Caco-2 (cell line): ENCODE data around the gene IP6K2. TPM values are rescaled to one million over a fixed set of nuclear protein-coding genes. Genes with fewer than 3 reads are reported as not detected.
A peak's percentile ranks its signal among the peaks of the same experiment; 100 is the strongest.

ENCODE experiments used
- BruUV-seq: library from RNA; stranded (reverse); fragments of 400-500 nt; replicated peaks from 2 replicates; lab custom pipeline; 2021; lab: Mats Ljungman, UMichigan
- CTCF ChIA-PET: fragments of 300-600 bp; sonication (Branson Sonifier 250); formaldehyde crosslinking; loops from one replicate; lab custom pipeline; 2022; ENCODE audit warnings: antibody characterized with exemption; lab: Charles Lee
- POLR2A ChIA-PET: fragments of 300-600 bp; sonication (Branson Sonifier 250); formaldehyde crosslinking; loops from one replicate; lab custom pipeline; 2022; ENCODE audit warnings: antibody characterized with exemption; lab: Charles Lee
- DNase-seq, 2 experiments: peaks; one replicate each; pipeline versions ENCODE4 v3.0.0 to v3.0.0-alpha.2; 2020 to 2022
- H3K27me3 ChIP-seq: replicated peaks from 2 replicates; pipeline ENCODE4 v1.6.0; 2011; ENCODE audit warnings: low read length; ENCODE audit not compliant: control insufficient read depth, insufficient read depth
- H3K36me3 ChIP-seq: 2 replicates; pipeline ENCODE4 v1.5.1; 2011; ENCODE audit warnings: low read length; ENCODE audit not compliant: control insufficient read depth, insufficient read depth
- H3K4me1 ChIP-seq: fragments of 250-450 bp; sonication (Bioruptor Pico); 2 replicates; pipeline ENCODE4 v1.5.1; 2020; ENCODE audit warnings: mild to moderate bottlenecking
- H3K4me3 ChIP-seq: 2 replicates; pipeline ENCODE4 v1.5.1; 2011; ENCODE audit warnings: low read depth, mild to moderate bottlenecking, control low read depth, low read length
- H3K9me3 ChIP-seq: fragments of 250-450 bp; sonication (Bioruptor Pico); 2 replicates; pipeline ENCODE4 v1.5.1; 2020; ENCODE audit warnings: mild to moderate bottlenecking, moderate library complexity
- H3K27ac Mint-ChIP-seq: one replicate; pipeline ENCODE4 v1.8.0; 2022; ENCODE audit warnings: mixed read lengths; ENCODE audit not compliant: unreplicated experiment
- H3K27me3 Mint-ChIP-seq: one replicate; pipeline ENCODE4 v1.8.0; 2022; ENCODE audit warnings: mixed read lengths; ENCODE audit not compliant: insufficient read depth, unreplicated experiment
- H3K36me3 Mint-ChIP-seq: one replicate; pipeline ENCODE4 v1.8.0; 2022; ENCODE audit warnings: mild to moderate bottlenecking, mixed read lengths; ENCODE audit not compliant: insufficient read depth, unreplicated experiment
- H3K4me1 Mint-ChIP-seq: one replicate; pipeline ENCODE4 v1.8.0; 2022; ENCODE audit warnings: low read depth, mixed read lengths; ENCODE audit not compliant: unreplicated experiment
- H3K4me3 Mint-ChIP-seq: one replicate; pipeline ENCODE4 v1.8.0; 2022; ENCODE audit warnings: mild to moderate bottlenecking, moderate library complexity, mixed read lengths; ENCODE audit not compliant: unreplicated experiment
- H3K9me3 Mint-ChIP-seq: one replicate; pipeline ENCODE4 v1.8.0; 2022; ENCODE audit warnings: mixed read lengths; ENCODE audit not compliant: unreplicated experiment
- CTCF ChIP-seq, 2 experiments: fragments of 200-600 bp in 1 of 2; IDR thresholded peaks; 1 replicate in 1 of 2; 2 replicates in 1 of 2; pipeline versions ENCODE4 v1.5.1 to v1.8.0; 2011 to 2022; ENCODE audit warnings: antibody characterized with exemption in 1 of 2, control low read depth in 1 of 2, inconsistent platforms in 1 of 2, low read depth in 1 of 2, low read length in 1 of 2, mild to moderate bottlenecking in 1 of 2, moderate library complexity in 1 of 2; ENCODE audit not compliant: insufficient read depth in 1 of 2, severe bottlenecking in 1 of 2, unreplicated experiment in 1 of 2
- intact Hi-C: fragments of 100-400 bp; cut with micrococcal nuclease; formaldehyde crosslinking; loops from one replicate; pipeline ENCODE4 v1.10.0; 2022; ENCODE audit not compliant: unreplicated experiment
- total RNA-seq: library from RNA; stranded (reverse); gene quantifications from 2 replicates; pipeline ENCODE4 v1.2.3, GENCODE V29; 2022

Gene IP6K2
- total RNA-seq, 1 experiment from 2014 or later: 91.7 TPM

GRCh38 chr3:48688032-48688736, 28.8 kb downstream of the IP6K2 start:
- Mint-ChIP-seq H3K9me3 (no peaks in the 10 kb centered on the region), H3K36me3 (peaks cover 87% of the 10 kb centered on the region), H3K27ac (no peak overlapping the region), H3K4me3 (no peak overlapping the region), H3K4me1 (peaks cover 14% of the 10 kb centered on the region), H3K27me3 (no peaks in the 10 kb centered on the region)
- DNase-seq: no peak
- H3K9me3 ChIP-seq: no peaks in the 10 kb centered on the region
- H3K4me3 ChIP-seq: no peak overlapping the region
- ChIA-PET CTCF (interaction anchor here (1.4 kb wide), 1 partner anchor 24 kb away, joined by 5 read pairs; no protein-coding TSS in a partner anchor), POLR2A (no interaction called here)
- intact Hi-C loops: loop anchor here (10.0 kb wide), 1 partner anchor 267 kb away; no protein-coding TSS in a partner anchor
- peaks cover 7% of the 10 kb centered on the region for H3K4me1 ChIP-seq
- no peaks in the 10 kb centered on the region for H3K27me3 ChIP-seq
- no peak for TF ChIP-seq CTCF (IDR thresholded peaks at IDR 0.05; ENCODE audit: insufficient read depth in 1 of 2, low read depth in 1 of 2, low read length in 1 of 2, severe bottlenecking in 1 of 2, unreplicated experiment in 1 of 2)
- H3K36me3 ChIP-seq: peaks cover 6% of the 10 kb centered on the region
- no TSS peak for BruUV-seq

- POLR2A ChIA-PET: interaction anchor here (1.8 kb wide), 1 partner anchor 23 kb away, joined by 14 read pairs; the partner anchor contains the start of gene CELSR3
- Mint-ChIP-seq H3K36me3 (peaks cover 83% of the 10 kb centered on the region), H3K27ac (no peak overlapping the region), H3K4me1 (peaks cover 14% of the 10 kb centered on the region), H3K27me3 (no peaks in the 10 kb centered on the region), H3K4me3 (no peak overlapping the region), H3K9me3 (no peaks in the 10 kb centered on the region)
- Histone ChIP-seq H3K4me1 (peaks cover 7% of the 10 kb centered on the region), H3K36me3 (peaks cover 8% of the 10 kb centered on the region), H3K27me3 (no peaks in the 10 kb centered on the region), H3K4me3 (no peak overlapping the region), H3K9me3 (no peaks in the 10 kb centered on the region)
- intact Hi-C loops: loop anchor here (10.0 kb wide), 1 partner anchor 268 kb away; no protein-coding TSS in a partner anchor
- no TSS peak for BruUV-seq
- CTCF ChIA-PET: interaction anchor here (1.1 to 2.0 kb wide), 2 partner anchors 11 to 78 kb away, joined by 3 to 18 read pairs; no protein-coding TSS in a partner anchor
- TF ChIP-seq CTCF (IDR thresholded peaks at IDR 0.05; ENCODE audit: insufficient read depth in 1 of 2, low read depth in 1 of 2, low read length in 1 of 2, severe bottlenecking in 1 of 2, unreplicated experiment in 1 of 2): no peak
- DNase-seq: no peak
Observed at GRCh38 chr3:48687220-48687678, 29.8 kb downstream of the IP6K2 start.

GRCh38 chr3:48686538-48687219, 30.3 kb downstream of the IP6K2 start:
- DNase-seq: no peak
- no peak overlapping the region; the same call in 1 of the 2 replicates for H3K4me3 ChIP-seq
- peaks cover 14% of the 10 kb centered on the region for H3K4me1 Mint-ChIP-seq
- TF ChIP-seq CTCF (IDR thresholded peaks at IDR 0.05; ENCODE audit: insufficient read depth in 1 of 2, low read depth in 1 of 2, low read length in 1 of 2, severe bottlenecking in 1 of 2, unreplicated experiment in 1 of 2): no peak
- H3K9me3 Mint-ChIP-seq: no peaks in the 10 kb centered on the region
- peaks cover 7% of the 10 kb centered on the region for H3K4me1 ChIP-seq
- CTCF ChIA-PET: interaction anchor here (0.6 to 2.0 kb wide), 8 partner anchors 11 to 1058 kb away, joined by 3 to 18 read pairs (median 4); no protein-coding TSS in a partner anchor
- H3K27ac Mint-ChIP-seq: peak overlapping the region; percentile 84
- intact Hi-C loops: loop anchor here (10.0 kb wide), 1 partner anchor 268 kb away; no protein-coding TSS in a partner anchor
- H3K4me3 Mint-ChIP-seq: peak overlapping the region; percentile 86
- H3K36me3 ChIP-seq: peaks cover 8% of the 10 kb centered on the region
- POLR2A ChIA-PET: interaction anchor here (1.8 kb wide), 1 partner anchor 23 kb away, joined by 14 read pairs; the partner anchor contains the start of gene CELSR3
- no peaks in the 10 kb centered on the region for H3K9me3 ChIP-seq
- H3K36me3 Mint-ChIP-seq: peaks cover 79% of the 10 kb centered on the region
- H3K27me3 ChIP-seq: no peaks in the 10 kb centered on the region
- BruUV-seq: no TSS peak
- no peaks in the 10 kb centered on the region for H3K27me3 Mint-ChIP-seq
